ENCODE measurements around the gene GRM8.

DNA sequence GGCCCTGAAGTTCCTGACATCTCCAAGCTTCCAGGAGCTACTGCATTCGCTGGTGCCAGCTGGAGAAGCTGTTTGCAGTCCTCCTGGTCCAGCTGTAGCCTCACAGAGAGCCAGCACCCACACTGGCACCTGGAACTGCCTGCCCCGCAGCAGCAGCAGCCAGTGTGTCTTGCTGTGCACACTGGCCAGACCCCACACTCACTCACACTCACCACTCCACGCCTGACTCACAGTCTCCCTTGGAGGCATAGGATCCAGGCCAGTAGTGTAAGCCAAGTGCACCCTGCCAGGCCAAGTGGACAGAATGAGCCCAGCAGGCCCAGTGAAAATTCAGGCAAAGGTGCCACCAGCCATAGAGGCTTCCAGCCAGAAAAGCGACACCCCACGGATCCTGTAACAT is 566.3 kb downstream of the GRM8 start:
- TF ChIP-seq, protein P1, sequence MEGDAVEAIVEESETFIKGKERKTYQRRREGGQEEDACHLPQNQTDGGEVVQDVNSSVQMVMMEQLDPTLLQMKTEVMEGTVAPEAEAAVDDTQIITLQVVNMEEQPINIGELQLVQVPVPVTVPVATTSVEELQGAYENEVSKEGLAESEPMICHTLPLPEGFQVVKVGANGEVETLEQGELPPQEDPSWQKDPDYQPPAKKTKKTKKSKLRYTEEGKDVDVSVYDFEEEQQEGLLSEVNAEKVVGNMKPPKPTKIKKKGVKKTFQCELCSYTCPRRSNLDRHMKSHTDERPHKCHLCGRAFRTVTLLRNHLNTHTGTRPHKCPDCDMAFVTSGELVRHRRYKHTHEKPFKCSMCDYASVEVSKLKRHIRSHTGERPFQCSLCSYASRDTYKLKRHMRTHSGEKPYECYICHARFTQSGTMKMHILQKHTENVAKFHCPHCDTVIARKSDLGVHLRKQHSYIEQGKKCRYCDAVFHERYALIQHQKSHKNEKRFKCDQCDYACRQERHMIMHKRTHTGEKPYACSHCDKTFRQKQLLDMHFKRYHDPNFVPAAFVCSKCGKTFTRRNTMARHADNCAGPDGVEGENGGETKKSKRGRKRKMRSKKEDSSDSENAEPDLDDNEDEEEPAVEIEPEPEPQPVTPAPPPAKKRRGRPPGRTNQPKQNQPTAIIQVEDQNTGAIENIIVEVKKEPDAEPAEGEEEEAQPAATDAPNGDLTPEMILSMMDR (conservative IDR thresholded peaks at IDR 0.05), result no peak
- TF ChIP-seq ZFX (IDR thresholded peaks at IDR 0.05), result no peak
